ENCODE results near the gene PAPOLB. TPM values are rescaled to one million over a fixed set of nuclear protein-coding genes. Genes with fewer than 3 reads are reported as not detected.

Gene PAPOLB
- total RNA-seq, 5 donors from 2014 or later (not counting 1 experiment from before 2014, with no cell fraction given), result not detected

GRCh38 chr7:4857189-4857588 lies 4.6 kb downstream of the PAPOLB start:
- H3K27ac ChIP-seq (ENCODE audit: low read length), result no peak overlapping the region
- WGBS (ENCODE audit: insufficient coverage), result 86% methylated on average over 1 of the region's 3 CpGs
- H3K36me3 ChIP-seq (ENCODE audit: control insufficient read depth in 2 of 2, extremely low read depth in 1 of 2, insufficient read depth in 1 of 2, low read length in 1 of 2), result no peaks in the 10 kb centered on the region
- ChIA-PET CTCF (interaction anchor here in 1 of 2 donors (0.5 to 0.6 kb wide), 2 partner anchors 11 to 172 kb away, joined by 3 to 4 read pairs; no protein-coding TSS in a partner anchor), POLR2A (no interaction called here)
- H3K27me3 ChIP-seq (replicated peaks in 1 of 2; ENCODE audit: control insufficient read depth in 2 of 2, extremely low read depth in 1 of 2, insufficient read depth in 2 of 2, low read length in 1 of 2), result peaks cover 4 to 17% of the 10 kb centered on the region in 2 experiments
- peaks cover 5% of the 10 kb centered on the region for H3K9me3 ChIP-seq
- Mint-ChIP-seq H3K27ac (no peak overlapping the region), H3K27me3 (peaks cover 15 to 21% of the 10 kb centered on the region in 2 donors), H3K4me3 (no peak overlapping the region), H3K36me3 (no peaks in the 10 kb centered on the region), H3K4me1 (peaks cover 0 to 3% (median 1%) of the 10 kb centered on the region in 3 donors), H3K9me3 (no peaks in the 10 kb centered on the region)
- ATAC-seq (replicated peaks in 1 of 4) (no peak), DNase-seq (no peak)
- H3K4me3 ChIP-seq (ENCODE audit: control insufficient read depth in 1 of 2, extremely low read depth in 1 of 2, low read length in 1 of 2), result no peak overlapping the region
- peaks cover 0 to 9% of the 10 kb centered on the region in 2 experiments for H3K4me1 ChIP-seq (ENCODE audit: control insufficient read depth in 1 of 2, extremely low read depth in 1 of 2, insufficient read depth in 2 of 2, low read length in 2 of 2)

- no CpG with 5 or more reads among the region's 10 CpGs for WGBS (ENCODE audit: insufficient coverage)
- H3K4me1 Mint-ChIP-seq, result peaks cover 0 to 3% (median 1%) of the 10 kb centered on the region in 3 donors
- no peak overlapping the region for H3K27ac Mint-ChIP-seq
- Histone ChIP-seq H3K9me3 (peaks cover 5% of the 10 kb centered on the region), H3K4me1 (ENCODE audit: control insufficient read depth in 1 of 2, extremely low read depth in 1 of 2, insufficient read depth in 2 of 2, low read length in 2 of 2) (peaks cover 0 to 2% of the 10 kb centered on the region in 2 experiments), H3K27ac (ENCODE audit: low read length) (no peak overlapping the region), H3K36me3 (ENCODE audit: control insufficient read depth in 2 of 2, extremely low read depth in 1 of 2, insufficient read depth in 1 of 2, low read length in 1 of 2) (no peaks in the 10 kb centered on the region), H3K4me3 (ENCODE audit: control insufficient read depth in 1 of 2, extremely low read depth in 1 of 2, low read length in 1 of 2) (no peak overlapping the region), H3K27me3 (replicated peaks in 1 of 2; ENCODE audit: control insufficient read depth in 2 of 2, extremely low read depth in 1 of 2, insufficient read depth in 2 of 2, low read length in 1 of 2) (peaks cover 4 to 10% of the 10 kb centered on the region in 2 experiments)
- no peak for DNase-seq
- ATAC-seq (replicated peaks in 1 of 4), result no peak
- ChIA-PET POLR2A (no interaction called here), CTCF (interaction anchor here in 1 of 2 donors (0.5 to 0.6 kb wide), 2 partner anchors 10 to 171 kb away, joined by 3 to 4 read pairs; no protein-coding TSS in a partner anchor)
- H3K27me3 Mint-ChIP-seq, result peaks cover 13 to 17% of the 10 kb centered on the region in 2 donors
- no peaks in the 10 kb centered on the region for H3K9me3 Mint-ChIP-seq
- H3K36me3 Mint-ChIP-seq, result no peaks in the 10 kb centered on the region
- no peak overlapping the region for H3K4me3 Mint-ChIP-seq
Observed at GRCh38 chr7:4856336-4857057, 5.3 kb downstream of the PAPOLB start.

- Histone ChIP-seq H3K4me3 (ENCODE audit: control insufficient read depth in 1 of 2, extremely low read depth in 1 of 2, low read length in 1 of 2) (no peak overlapping the region), H3K9me3 (no peaks in the 10 kb centered on the region), H3K27me3 (replicated peaks in 1 of 2; ENCODE audit: control insufficient read depth in 2 of 2, extremely low read depth in 1 of 2, insufficient read depth in 2 of 2, low read length in 1 of 2) (peaks cover 0 to 11% of the 10 kb centered on the region in 2 experiments), H3K27ac (ENCODE audit: low read length) (no peak overlapping the region), H3K4me1 (ENCODE audit: control insufficient read depth in 1 of 2, extremely low read depth in 1 of 2, insufficient read depth in 2 of 2, low read length in 2 of 2) (no peaks in the 10 kb centered on the region), H3K36me3 (ENCODE audit: control insufficient read depth in 2 of 2, extremely low read depth in 1 of 2, insufficient read depth in 1 of 2, low read length in 1 of 2) (no peaks in the 10 kb centered on the region)
- H3K4me3 Mint-ChIP-seq, result no peak overlapping the region
- no peak for DNase-seq
- peaks cover 0 to 1% (median 0%) of the 10 kb centered on the region in 3 donors for H3K4me1 Mint-ChIP-seq
- H3K27me3 Mint-ChIP-seq, result peaks cover 2 to 5% of the 10 kb centered on the region in 2 donors
- no CpG with 5 or more reads among the region's 6 CpGs for WGBS (ENCODE audit: insufficient coverage)
- no peak overlapping the region for H3K27ac Mint-ChIP-seq
- CTCF ChIA-PET, result no interaction called here
- no peaks in the 10 kb centered on the region for H3K36me3 Mint-ChIP-seq
- ATAC-seq (replicated peaks in 1 of 4), result no peak
- POLR2A ChIA-PET, result no interaction called here
- no peaks in the 10 kb centered on the region for H3K9me3 Mint-ChIP-seq
Observed at GRCh38 chr7:4854916-4855315, 6.9 kb downstream of the PAPOLB start.

DNA sequence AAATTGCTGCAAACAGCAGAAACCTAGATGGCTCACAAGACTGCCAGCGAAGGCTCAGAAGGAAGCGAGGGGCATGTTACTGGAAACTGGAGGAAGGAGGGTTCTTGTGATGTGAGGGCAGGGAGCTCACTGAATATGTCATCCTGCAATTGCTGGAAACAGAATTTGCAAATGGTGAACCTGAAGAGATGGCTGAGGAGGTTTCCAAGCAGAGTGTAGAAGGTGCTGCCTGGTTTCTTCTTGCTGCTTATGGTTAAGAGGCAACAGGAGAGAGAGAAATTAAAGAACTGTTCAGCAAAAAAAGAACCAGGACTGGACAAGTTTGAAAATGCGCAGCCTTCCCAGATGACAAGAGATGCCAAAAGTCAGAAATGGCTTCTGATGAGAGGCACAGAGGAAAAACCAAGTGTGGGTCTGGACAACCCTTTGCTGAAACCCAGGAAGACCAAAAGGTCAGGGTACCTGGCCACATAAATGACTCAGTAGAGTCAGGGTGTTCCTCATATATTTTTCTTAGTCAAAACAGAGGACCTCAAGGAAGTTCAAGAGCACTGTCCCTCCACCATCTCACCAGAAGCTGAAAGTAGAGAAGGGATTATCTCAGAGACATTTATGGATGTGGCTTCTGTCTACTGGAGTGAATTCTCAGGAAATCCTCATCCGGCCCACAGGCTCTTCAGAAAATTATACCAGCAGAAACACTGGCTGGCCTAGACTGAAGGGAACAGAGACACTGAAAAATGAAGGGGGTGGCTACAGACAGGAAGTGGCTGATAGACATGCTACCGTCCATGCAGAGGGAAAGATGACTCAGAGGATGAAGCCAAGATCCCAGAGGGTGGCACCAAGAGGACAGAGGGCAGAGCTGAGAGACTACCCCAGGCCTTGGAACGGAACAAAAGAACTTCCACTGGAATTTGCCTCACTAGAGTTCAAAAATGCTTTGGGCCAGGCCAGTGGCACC lies 10.1 kb downstream of the PAPOLB start:
- Mint-ChIP-seq H3K36me3 (no peaks in the 10 kb centered on the region), H3K4me3 (no peak overlapping the region), H3K4me1 (no peaks in the 10 kb centered on the region), H3K9me3 (no peaks in the 10 kb centered on the region), H3K27me3 (peaks cover 0 to 8% of the 10 kb centered on the region in 2 donors), H3K27ac (no peak overlapping the region)
- Histone ChIP-seq H3K27ac (ENCODE audit: low read length) (no peak overlapping the region), H3K27me3 (replicated peaks in 1 of 2; ENCODE audit: control insufficient read depth in 2 of 2, extremely low read depth in 1 of 2, insufficient read depth in 2 of 2, low read length in 1 of 2) (peaks cover 0 to 15% of the 10 kb centered on the region in 2 experiments), H3K4me3 (ENCODE audit: control insufficient read depth in 1 of 2, extremely low read depth in 1 of 2, low read length in 1 of 2) (no peak overlapping the region), H3K4me1 (ENCODE audit: control insufficient read depth in 1 of 2, extremely low read depth in 1 of 2, insufficient read depth in 2 of 2, low read length in 2 of 2) (no peaks in the 10 kb centered on the region), H3K9me3 (no peaks in the 10 kb centered on the region), H3K36me3 (ENCODE audit: control insufficient read depth in 2 of 2, extremely low read depth in 1 of 2, insufficient read depth in 1 of 2, low read length in 1 of 2) (no peaks in the 10 kb centered on the region)
- DNase-seq (no peak), ATAC-seq (replicated peaks in 1 of 4) (no peak)
- 69% methylated on average over 4 of the region's 6 CpGs for WGBS (ENCODE audit: insufficient coverage)
- CTCF ChIA-PET, result interaction anchor here in 1 of 2 donors (0.6 kb wide), 1 partner anchor 1757 kb away, joined by 4 read pairs; no protein-coding TSS in a partner anchor
- POLR2A ChIA-PET, result no interaction called here

- DNase-seq (no peak), ATAC-seq (replicated peaks in 1 of 4) (no peak)
- Mint-ChIP-seq H3K27ac (no peak overlapping the region), H3K27me3 (peaks cover 3 to 13% of the 10 kb centered on the region in 2 donors), H3K9me3 (no peaks in the 10 kb centered on the region), H3K36me3 (no peaks in the 10 kb centered on the region), H3K4me1 (peaks cover 0 to 3% (median 0%) of the 10 kb centered on the region in 3 donors), H3K4me3 (no peak overlapping the region)
- H3K9me3 ChIP-seq, result no peaks in the 10 kb centered on the region
- CTCF ChIA-PET, result no interaction called here
- H3K4me1 ChIP-seq (ENCODE audit: control insufficient read depth in 1 of 2, extremely low read depth in 1 of 2, insufficient read depth in 2 of 2, low read length in 2 of 2), result no peaks in the 10 kb centered on the region
- H3K27ac ChIP-seq (ENCODE audit: low read length), result no peak overlapping the region
- POLR2A ChIA-PET, result interaction anchor here (0.6 to 0.7 kb wide), 2 partner anchors 442 to 1599 kb away, joined by 3 to 4 read pairs; no protein-coding TSS in a partner anchor
- peaks cover 0 to 14% of the 10 kb centered on the region in 2 experiments for H3K27me3 ChIP-seq (replicated peaks in 1 of 2; ENCODE audit: control insufficient read depth in 2 of 2, extremely low read depth in 1 of 2, insufficient read depth in 2 of 2, low read length in 1 of 2)
- 78% methylated on average over 8 of the region's 8 CpGs for WGBS (ENCODE audit: insufficient coverage)
- H3K36me3 ChIP-seq (ENCODE audit: control insufficient read depth in 2 of 2, extremely low read depth in 1 of 2, insufficient read depth in 1 of 2, low read length in 1 of 2), result no peaks in the 10 kb centered on the region
- H3K4me3 ChIP-seq (ENCODE audit: control insufficient read depth in 1 of 2, extremely low read depth in 1 of 2, low read length in 1 of 2), result no peak overlapping the region
Observed at GRCh38 chr7:4850262-4850795, 11.5 kb downstream of the PAPOLB start.

- ChIA-PET CTCF (no interaction called here), POLR2A (interaction anchor here in 1 of 2 donors (0.6 kb wide), 1 partner anchor 1598 kb away, joined by 3 read pairs; no protein-coding TSS in a partner anchor)
- DNase-seq (peak in 6 of 35 experiments; percentile 14 to 44 (median 22)), ATAC-seq (replicated peaks in 1 of 4) (peak in 1 of 4 experiments; percentile 52)
- peaks cover 0 to 4% (median 0%) of the 10 kb centered on the region in 3 donors for H3K4me1 Mint-ChIP-seq
- peaks cover 8 to 21% of the 10 kb centered on the region in 2 donors for H3K27me3 Mint-ChIP-seq
- H3K4me3 Mint-ChIP-seq, result no peak overlapping the region
- H3K36me3 ChIP-seq (ENCODE audit: control insufficient read depth in 2 of 2, extremely low read depth in 1 of 2, insufficient read depth in 1 of 2, low read length in 1 of 2), result no peaks in the 10 kb centered on the region
- H3K4me1 ChIP-seq (ENCODE audit: control insufficient read depth in 1 of 2, extremely low read depth in 1 of 2, insufficient read depth in 2 of 2, low read length in 2 of 2), result no peaks in the 10 kb centered on the region
- no peaks in the 10 kb centered on the region for H3K9me3 ChIP-seq
- WGBS (ENCODE audit: insufficient coverage), result no CpG with 5 or more reads among the region's 4 CpGs
- no peak overlapping the region for H3K27ac Mint-ChIP-seq
- no peaks in the 10 kb centered on the region for H3K9me3 Mint-ChIP-seq
- no peak overlapping the region for H3K4me3 ChIP-seq (ENCODE audit: control insufficient read depth in 1 of 2, extremely low read depth in 1 of 2, low read length in 1 of 2)
- peaks cover 0 to 18% of the 10 kb centered on the region in 2 experiments for H3K27me3 ChIP-seq (replicated peaks in 1 of 2; ENCODE audit: control insufficient read depth in 2 of 2, extremely low read depth in 1 of 2, insufficient read depth in 2 of 2, low read length in 1 of 2)
- no peak overlapping the region for H3K27ac ChIP-seq (ENCODE audit: low read length)
- no peaks in the 10 kb centered on the region for H3K36me3 Mint-ChIP-seq
Observed at GRCh38 chr7:4849390-4849789, 12.4 kb downstream of the PAPOLB start.
